ENCODE measurements around the gene ROBO1. TPM values are rescaled to one million over a fixed set of nuclear protein-coding genes. Genes with fewer than 3 reads are reported as not detected.
"Not testable (repeated sequence)": the region's sequence is repeated elsewhere in the genome, so short reads cannot be mapped to it uniquely, and the experiment has no call there.

The ROBO1 gene
- polyA plus RNA-seq, 4 donors = 80.6 to 111 (median 101) TPM

DNA sequence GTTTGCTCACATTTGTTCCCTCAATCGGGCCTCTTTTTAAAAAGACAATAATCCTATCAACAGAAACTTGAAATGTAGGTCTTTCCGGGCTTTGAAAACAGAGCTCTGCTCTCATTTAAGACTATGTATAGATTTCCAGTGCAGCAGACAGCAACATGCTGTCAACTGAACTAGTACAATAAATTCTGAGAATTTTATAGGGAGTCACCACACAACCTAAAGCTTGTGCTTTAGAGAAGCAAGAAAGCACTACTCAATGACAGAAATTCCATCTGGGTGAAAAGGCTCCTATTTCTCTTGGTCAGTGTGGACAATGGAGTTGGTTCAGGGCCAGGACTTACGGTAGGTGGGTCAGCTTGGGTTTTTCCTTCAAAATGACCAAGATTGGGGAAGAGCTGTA lies 583.5 kb downstream of the ROBO1 start:
- DNase-seq (ENCODE audit: low read depth in 4 of 4, low spot score in 3 of 4) = peak in 3 of 4 donors; percentile 3 to 20 (median 10)

DNA sequence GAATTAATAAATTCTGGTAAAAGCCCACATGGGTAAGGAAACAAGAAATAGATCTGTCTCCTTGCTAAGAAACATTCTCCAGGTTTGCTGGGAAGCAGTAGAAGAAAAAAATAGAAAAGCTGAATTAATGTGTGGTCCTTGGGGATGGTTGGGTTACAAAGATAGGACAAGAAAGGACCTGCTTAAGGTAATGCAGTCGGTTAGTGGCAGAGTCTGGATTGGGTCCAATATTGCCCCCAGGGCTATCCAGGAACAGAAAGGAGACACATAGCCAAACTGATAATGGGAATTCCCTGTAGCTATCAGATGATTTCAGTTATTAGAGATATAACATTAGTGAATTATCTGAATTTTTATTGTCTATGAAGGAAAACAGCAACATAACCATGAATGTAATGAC lies 584.3 kb downstream of the ROBO1 start:
- DNase-seq (ENCODE audit: low read depth in 4 of 4, low spot score in 3 of 4) = no peak

DNA sequence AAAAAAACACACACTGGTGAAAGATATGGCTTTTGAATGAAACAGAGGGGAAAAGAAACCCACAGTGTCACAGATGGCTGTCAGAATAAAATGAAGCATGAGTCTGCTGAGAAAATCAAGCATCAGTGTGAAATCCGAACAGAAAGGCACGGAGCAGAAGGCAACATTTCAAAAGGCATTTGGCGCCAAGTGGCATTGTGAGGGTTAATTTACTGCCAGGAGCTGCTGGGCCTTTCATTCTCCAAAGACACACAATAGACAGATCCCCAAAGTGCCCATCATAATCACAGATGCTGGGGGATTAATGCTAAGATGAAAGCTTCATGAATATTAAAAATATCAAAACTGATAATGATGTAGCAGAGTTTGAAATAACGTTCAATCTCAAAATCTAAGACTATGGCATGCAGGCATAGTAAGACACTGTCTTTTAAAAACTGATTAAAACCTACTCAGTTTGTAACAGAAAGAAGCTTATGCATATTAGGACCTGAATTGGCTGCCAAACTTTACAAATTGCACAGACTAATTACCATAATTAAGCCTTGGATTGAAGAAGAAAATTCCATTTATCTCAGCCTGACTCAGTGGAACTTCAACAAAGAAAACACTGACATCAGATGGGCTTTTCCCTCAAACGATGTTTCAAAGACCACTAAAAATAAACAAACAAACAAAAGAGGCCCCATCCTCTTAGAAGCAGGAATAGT lies 589.2 kb downstream of the ROBO1 start:
- DNase-seq (ENCODE audit: low read depth in 4 of 4, low spot score in 3 of 4) = no peak

DNA sequence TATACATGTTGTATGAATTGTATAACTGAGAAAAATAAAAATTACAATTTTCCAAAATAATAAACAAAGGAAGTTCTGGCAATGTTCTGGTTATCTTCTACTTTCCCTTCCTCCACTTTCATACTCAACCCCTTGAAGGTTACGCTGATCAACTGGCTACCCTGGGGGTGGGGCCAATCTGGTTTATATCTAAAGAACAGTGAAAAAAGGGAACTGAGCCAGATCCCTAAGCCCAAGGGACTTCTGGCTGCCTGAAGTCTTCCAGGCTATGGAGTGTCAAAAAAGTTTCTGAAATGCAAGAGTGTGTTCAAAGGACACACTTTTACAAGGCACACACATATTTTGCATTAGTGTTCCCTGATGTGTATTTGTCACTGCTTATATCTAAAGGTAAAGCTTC lies 591.9 kb downstream of the ROBO1 start:
- DNase-seq (ENCODE audit: low read depth in 4 of 4, low spot score in 3 of 4) = no peak

DNA sequence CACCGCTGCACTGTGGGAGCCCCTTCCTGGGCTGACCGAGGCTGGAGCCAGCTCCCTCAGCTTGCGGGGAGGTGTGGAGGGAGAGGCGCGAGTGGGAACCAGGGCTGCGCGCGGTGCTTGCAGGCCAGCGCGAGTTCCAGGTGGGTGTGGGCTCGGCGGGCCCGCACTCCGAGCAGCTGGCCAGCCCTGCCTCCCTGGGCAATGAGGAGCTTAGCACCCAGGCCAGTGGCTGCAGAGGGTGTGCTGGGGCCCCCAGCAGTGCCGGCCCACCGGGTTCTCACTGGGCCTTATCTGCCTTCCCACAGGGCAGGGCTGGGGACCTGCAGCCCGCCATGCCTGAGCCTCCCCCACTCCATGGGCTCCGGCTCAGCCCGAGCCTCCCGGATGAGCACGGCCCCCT lies 594.5 kb downstream of the ROBO1 start:
- DNase-seq (ENCODE audit: low read depth in 4 of 4, low spot score in 3 of 4) = not testable (repeated sequence)

DNA sequence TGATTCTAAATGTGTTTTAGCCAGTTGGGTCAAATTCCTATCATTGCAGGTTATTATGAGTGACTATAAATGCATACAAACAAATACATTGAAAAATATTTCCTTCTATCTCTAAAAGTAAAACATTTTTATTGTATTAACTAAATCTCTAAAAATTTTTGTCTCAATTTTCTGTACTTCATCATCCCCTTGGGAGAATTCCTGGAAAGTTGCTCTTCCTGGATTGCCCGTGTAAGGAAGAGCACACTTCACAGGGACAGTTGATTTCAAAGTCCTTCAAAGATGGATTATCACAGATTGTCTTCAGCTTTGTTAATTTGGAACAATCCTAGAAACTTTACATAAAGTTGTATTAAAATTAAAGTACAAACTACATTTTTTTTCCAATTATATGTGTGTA lies 595.6 kb downstream of the ROBO1 start:
- DNase-seq (ENCODE audit: low read depth in 4 of 4, low spot score in 3 of 4) = no peak

DNA sequence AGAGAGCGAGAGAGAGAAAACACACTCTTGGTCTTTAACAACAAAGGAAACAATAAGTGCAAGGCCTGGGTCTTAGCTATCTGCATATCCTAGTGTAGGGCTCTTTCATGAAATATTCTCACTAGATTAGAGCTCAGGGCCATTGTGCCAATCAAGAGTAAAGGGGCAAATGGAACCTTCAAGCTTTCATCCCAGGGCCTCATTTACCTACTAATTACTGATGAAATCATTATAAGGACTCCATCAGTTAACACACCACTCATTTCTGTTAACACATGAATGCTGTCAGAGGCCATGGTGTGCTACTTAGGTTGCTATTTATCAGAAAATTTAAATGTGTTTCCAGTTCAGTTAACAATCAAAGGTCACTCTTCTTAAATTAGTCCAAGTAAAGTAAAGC lies 597.8 kb downstream of the ROBO1 start:
- DNase-seq (ENCODE audit: low read depth in 4 of 4, low spot score in 3 of 4) = no peak

DNA sequence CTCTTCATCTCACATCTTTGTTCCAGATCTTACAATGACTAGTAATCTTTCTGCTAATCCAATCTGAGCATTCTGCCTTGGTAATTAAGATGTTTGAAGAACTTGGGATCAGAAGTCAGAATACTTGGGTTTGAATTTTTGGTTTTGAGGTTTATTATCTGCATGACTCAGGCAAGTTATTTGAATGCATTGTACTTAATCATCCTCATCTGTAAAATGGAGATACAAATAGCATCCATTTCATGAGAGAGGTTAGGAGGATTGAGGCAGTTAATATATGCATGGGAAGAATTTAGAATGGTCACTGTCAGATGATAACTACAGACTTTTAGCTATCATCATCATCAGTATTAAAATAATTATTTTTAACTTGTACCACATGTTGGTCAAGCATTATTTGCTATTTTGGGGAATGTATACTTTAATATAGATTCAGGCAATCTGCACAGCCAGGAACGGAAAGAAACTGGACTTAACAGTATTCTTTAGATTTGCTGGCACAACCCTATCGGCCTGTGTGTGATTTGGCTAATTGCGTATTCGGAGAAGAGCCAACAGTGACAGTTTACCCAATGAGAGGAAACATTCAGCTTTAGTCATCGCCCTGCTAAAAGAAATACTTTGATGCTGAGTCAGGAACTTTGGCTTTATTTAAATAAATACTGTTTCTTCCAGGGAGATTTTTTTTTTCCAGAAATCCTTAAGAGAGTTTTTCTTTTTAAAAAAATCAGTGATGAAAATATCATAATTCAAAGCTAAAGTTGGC lies 600.0 kb downstream of the ROBO1 start:
- no peak for DNase-seq (ENCODE audit: low read depth in 4 of 4, low spot score in 3 of 4)

DNA sequence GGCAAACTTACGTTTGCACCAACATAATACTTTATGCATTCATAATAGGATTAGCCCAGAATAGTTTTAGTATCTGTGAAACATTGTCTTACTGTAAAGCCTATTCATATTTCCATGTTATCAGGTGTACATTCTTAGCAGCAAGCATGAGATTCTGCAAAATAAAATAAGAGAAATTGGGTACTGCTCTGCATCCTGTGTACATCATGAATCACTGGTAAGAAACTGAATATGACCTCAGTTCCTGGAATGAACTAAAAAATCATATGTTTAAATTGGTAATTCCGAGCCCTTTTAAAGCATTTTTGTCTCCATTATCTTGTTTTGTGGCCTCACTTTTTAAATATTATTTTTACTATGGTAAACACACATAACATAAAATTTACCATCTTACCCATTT lies 605.1 kb downstream of the ROBO1 start:
- DNase-seq (ENCODE audit: low read depth in 4 of 4, low spot score in 3 of 4) = no peak

DNA sequence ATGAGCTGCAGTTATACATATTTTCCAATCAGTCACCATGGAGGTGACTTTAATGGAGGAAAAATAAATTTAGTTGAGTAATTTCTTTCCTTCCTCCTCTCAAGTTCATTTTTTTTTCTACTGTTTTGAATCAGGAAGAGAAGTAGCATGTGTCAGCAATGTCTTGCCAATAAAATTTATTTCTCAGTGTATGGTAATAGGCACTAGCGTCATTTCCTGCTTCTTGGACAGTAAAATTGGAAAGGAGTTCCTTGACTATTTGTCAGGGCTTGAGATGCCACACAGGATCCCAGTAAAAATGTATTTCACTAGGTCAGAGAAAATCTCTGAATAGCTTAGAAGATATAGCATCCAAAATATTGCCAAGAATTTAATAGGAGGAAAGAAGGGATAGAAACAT lies 605.9 kb downstream of the ROBO1 start:
- no peak for DNase-seq (ENCODE audit: low read depth in 4 of 4, low spot score in 3 of 4)

DNA sequence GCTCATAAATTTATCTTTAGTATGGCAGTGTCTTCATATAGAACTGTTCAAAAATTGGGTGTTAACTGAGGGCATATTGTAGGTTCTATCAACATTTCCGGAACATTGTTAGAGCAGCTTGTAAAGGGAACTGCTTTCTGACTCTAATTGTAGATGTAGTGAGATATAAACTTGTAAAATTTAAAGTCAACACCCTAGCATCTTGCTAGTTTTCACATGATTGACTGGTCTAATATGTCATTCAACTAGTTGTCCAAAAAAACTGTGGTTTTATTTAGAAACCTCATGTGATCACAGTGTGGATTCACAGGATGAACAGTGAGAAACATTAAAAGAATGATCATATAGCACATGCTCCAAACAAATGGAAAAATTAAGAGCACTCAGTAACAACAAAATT lies 607.4 kb downstream of the ROBO1 start:
- DNase-seq (ENCODE audit: low read depth in 4 of 4, low spot score in 3 of 4) = no peak

DNA sequence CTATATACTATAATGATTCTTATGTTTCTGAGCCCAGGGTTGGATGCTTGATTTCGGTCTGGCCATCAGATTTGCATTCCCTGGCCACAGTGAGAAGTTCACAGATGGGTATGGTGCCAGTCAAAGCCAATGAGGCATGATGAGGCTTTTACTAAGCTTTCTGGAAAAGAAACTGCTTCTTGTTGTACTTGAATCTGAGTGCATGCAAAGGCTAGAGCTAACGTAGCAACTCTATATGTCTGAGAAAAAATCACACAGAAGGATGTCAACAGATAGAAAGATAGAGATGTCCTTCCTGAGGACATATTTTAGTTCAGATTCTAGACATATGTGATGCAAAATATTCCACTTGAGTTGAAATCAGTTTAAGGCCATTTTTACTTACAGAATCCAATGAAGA lies 608.1 kb downstream of the ROBO1 start:
- DNase-seq (ENCODE audit: low read depth in 4 of 4, low spot score in 3 of 4) = no peak

DNA sequence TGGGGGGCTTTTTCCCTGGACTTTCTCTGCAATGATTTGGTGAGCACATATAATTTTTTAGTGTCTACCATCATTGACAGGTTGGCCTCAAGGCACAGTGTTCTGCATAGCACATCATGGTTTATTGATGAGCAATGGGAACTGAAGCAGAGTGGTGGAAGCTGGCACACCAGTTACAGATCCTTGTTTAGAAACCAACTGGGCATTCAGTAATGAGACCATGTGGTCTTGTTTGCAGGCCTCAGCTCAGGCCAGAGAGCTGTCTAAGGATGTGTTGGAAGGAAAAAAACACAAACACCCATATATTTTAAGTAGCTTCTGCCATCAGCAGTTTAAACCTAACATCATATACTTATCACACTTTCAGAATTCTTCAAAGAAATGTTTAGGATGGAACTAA lies 610.6 kb downstream of the ROBO1 start:
- DNase-seq (ENCODE audit: low read depth in 4 of 4, low spot score in 3 of 4) = no peak

DNA sequence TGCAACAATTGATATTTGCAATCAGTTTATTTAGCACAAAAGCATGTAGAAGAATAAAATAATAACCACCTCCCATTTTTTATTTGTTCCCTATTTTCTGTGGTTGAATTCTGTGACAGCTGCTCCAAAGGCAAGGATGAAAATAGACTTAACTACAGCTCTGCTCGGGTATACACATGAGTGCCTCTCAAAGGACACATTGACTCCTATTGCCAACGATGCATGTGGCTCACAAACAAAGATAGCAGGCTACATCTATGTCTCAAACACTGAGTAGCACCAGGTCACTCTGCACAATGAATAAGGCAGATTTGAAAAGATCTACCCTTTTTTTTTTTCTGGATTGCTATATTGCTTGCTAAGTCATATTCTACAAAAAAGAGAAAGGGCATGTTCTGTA lies 612.9 kb downstream of the ROBO1 start:
- DNase-seq (ENCODE audit: low read depth in 4 of 4, low spot score in 3 of 4) = no peak

DNA sequence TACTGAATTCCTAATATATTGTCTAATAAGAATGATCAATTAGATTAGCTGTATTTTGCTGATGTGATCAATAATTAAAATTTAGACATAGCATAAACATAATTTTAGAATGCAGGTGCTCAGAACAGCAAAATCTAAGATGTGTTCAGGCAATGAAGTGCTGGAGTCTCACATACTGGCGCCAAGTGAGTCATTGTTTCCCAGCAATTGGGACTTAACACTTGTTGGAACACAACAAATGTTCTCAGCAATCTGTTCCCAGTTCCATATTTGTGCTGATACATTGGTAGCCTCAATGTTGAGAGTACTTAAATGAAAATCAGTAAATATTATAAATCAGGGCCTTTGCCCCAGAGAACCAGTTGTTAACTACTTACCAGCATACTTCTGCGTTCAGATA lies 619.0 kb downstream of the ROBO1 start:
- DNase-seq (ENCODE audit: low read depth in 4 of 4, low spot score in 3 of 4) = no peak

DNA sequence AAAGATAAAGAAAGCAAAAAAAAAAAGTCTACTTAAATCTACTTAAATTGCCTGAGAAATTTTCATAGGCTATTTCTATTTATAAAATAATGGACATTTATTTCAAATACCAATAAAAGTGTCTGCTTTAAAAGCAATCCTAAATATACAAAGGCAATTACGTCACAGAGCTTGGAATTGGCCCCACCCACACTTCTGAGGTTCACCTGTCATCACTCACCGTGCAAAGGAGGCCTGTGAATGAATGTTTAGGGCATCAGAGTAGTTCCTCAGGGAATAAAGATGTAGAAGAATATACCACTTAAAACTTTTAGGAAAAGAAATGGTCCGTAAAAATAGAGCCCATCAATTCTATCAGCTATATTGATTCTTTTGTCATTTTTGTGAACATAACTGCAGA lies 621.8 kb downstream of the ROBO1 start:
- no peak for DNase-seq (ENCODE audit: low read depth in 4 of 4, low spot score in 3 of 4)

DNA sequence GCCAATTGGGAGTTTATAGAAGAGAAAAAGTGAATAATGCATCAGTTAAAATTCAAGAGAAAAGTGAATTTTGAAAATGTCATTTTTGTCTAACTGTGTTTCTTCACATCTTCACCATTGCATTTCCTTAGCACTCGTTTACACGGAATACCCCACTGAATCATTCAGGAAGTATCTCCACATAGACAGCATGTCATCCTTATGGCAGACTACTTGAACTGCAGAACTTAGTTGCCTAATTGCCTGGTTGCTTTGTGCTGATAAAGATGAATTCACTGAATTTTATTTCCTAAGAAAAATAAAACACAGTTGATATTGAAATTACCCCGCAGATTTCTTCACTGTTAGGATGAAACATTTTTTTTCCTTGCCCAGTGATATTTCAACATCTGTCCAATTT lies 627.1 kb downstream of the ROBO1 start:
- no peak for DNase-seq (ENCODE audit: low read depth in 4 of 4, low spot score in 3 of 4)

DNA sequence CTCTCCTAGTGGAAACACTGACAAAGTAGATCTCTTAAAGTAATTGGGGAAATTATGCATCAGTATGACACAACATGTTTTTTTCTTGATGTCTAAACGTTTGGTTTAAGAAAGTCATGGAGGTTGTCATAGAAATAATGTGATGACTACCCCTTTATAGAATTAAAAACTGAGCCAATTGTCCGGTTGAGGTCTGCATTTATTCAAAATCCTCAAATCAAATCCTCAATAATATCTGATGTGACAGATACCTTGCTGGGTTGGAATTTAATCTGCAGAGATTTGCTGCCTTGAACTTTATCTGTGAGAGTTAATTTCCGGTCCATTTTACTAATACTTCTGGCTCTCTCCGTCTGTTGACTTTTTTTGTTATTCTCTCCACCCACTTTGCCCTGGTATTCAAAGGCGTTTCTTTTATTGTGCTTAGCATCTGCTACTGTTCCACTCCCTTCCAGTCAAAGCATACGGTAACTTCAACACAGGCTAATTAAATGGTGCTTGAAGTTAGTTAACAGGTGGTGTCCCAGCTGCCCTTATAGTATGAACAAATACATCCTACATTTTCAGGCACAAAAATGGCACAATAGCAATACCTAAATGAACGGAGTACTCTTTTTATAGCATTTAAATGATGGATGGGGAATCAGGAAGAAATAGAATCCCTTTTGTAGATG lies 628.3 kb downstream of the ROBO1 start:
- no peak for DNase-seq (ENCODE audit: low read depth in 4 of 4, low spot score in 3 of 4)

DNA sequence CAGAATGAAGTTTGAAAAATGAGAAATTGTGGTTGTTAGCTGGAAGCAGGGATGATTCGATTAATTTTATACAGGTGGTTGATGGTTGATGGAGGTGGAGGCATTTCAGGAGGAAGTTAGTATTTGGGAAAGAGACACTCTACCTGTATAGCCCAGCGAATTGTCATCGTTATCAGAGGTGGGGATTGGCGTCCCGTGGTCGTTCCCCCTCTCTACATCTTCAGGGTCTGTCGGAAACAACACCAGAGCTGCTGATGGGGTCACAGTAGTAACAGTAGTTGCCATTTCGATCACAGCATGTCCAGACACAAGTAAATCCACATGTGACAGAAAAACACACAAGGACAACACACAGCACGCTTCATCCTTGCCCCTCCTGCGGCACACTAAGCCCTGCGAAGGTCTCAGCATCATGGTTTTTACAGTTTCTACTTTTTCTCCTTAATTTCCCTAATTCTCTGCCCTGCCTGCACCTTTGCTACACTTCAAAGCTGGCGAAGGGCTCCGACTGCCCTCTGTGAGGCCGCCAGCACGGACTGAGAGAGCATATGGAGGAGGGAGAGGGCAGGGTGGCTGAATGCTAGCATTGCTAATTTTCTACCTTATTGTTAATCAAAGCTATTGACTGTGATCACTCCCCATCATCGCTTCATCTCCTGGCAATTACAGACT lies 642.3 kb downstream of the ROBO1 start:
- no peak for DNase-seq (ENCODE audit: low read depth in 4 of 4, low spot score in 3 of 4)

DNA sequence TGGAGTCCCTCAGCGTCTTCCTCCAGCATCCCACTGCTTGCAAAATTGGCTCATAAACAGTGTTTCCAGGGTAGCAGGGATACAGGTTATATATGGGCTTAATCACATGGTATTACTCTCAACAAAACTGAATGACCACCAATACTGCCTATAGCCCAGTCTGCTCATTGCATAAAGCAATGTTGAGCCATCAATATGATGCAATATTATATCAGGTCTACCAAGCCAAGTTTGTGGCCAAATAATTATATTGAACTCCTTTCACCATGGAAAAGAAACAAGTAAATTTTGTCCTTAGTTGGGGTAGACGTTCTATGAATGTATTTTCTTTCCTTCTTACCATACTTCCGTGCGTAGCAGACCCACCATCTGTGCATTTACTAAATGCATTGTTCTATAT lies 652.3 kb downstream of the ROBO1 start:
- DNase-seq (ENCODE audit: low read depth in 4 of 4, low spot score in 3 of 4) = no peak

DNA sequence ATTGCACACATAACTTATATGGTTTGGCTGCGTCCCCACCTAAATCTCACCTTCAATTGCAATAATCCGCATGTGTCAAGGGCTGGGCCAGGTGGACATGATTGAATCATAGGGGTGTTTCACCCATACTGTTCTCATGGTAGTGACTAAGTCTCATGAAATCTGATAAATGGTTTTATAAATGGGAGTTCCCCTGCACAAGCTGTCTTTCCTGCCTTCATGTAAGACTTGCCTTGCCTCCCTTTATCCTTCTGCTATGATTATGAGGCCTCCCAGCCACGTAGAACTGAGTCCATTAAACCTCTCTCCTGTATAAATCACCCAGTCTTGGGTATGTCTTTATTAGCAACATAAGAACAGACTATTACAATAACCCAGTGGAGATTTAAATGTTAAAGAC lies 653.9 kb downstream of the ROBO1 start:
- no peak for DNase-seq (ENCODE audit: low read depth in 4 of 4, low spot score in 3 of 4)

All from right renal pelvis (tissue), 4 donors.